Uterus (tissue), 4 donors: ENCODE results near the gene PC. TPM values are rescaled to one million over a fixed set of nuclear protein-coding genes. Genes with fewer than 3 reads are reported as not detected.

ENCODE experiments used
- DNase-seq, 2 donors: peaks; one replicate each; pipeline ENCODE4 v3.0.0-alpha.2; 2019 to 2020
- H3K27ac ChIP-seq, 2 donors: fragments of 200-600 bp; sonication (generic); 1 replicate in 1 of 2; 2 replicates in 1 of 2; pipeline ENCODE4 v1.5.1; 2016 to 2018
- H3K27me3 ChIP-seq, 2 donors: fragments of 200-600 bp; sonication (generic); one replicate each; pipeline ENCODE4 v1.5.1; 2018 to 2019; ENCODE audit warnings: control low read depth in 1 of 2
- H3K36me3 ChIP-seq, 2 donors: fragments of 200-600 bp; sonication (generic); one replicate each; pipeline ENCODE4 v1.5.1; 2019; ENCODE audit warnings: control low read depth in 1 of 2
- H3K4me1 ChIP-seq, 2 donors: fragments of 200-600 bp; sonication (generic); one replicate each; pipeline ENCODE4 v1.5.1; 2018 to 2019; ENCODE audit warnings: control low read depth in 1 of 2
- H3K4me3 ChIP-seq, 2 donors: fragments of 200-600 bp; sonication (generic); 1 replicate in 1 of 2; 2 replicates in 1 of 2; pipeline ENCODE4 v1.5.1; 2018 to 2019; ENCODE audit warnings: mild to moderate bottlenecking in 1 of 2
- H3K9me3 ChIP-seq, 2 donors: fragments of 200-600 bp; sonication (generic); one replicate each; pipeline ENCODE4 v1.5.1; 2019; ENCODE audit warnings: control low read depth in 1 of 2
- POLR2A ChIP-seq, 2 donors: fragments of 450-650 bp; IDR thresholded peaks; one replicate each; pipeline ENCODE4 v1.6.1; 2016; ENCODE audit warnings: antibody characterized with exemption in 2 of 2, mild to moderate bottlenecking in 1 of 2, moderate library complexity in 1 of 2
- intact Hi-C: fragments of 100-400 bp; cut with DNase I; formaldehyde crosslinking; loops from one replicate; pipeline ENCODE4 v1.15.1; 2023; ENCODE audit warnings: low total_unique reads
- total RNA-seq, 4 donors: library from RNA; depleted of rRNA in 3 of 4; stranded (reverse); fragments of >200 nt in 3 of 4; gene quantifications; one replicate each; pipeline versions ENCODE4 v1.1.0 to v1.2.4, GENCODE V29; 2014 to 2023
- TF ChIP-seq, protein P1 (sequence below), 4 experiments: fragments of 200-600 bp in 2 of 4; fragments of 450-650 bp in 2 of 4; sonication (generic) in 2 of 4; IDR thresholded peaks; one replicate each; pipeline ENCODE4 v1.5.1; 2016 to 2019; ENCODE audit warnings: antibody characterized with exemption in 4 of 4, mild to moderate bottlenecking in 2 of 4, moderate library complexity in 1 of 4
- donor health status: DM: yes; HTN: yes; CAD: no.

Gene PC
- total RNA-seq, 4 donors from 2014 or later: 7.1 to 13.8 (median 8.1) TPM

DNA sequence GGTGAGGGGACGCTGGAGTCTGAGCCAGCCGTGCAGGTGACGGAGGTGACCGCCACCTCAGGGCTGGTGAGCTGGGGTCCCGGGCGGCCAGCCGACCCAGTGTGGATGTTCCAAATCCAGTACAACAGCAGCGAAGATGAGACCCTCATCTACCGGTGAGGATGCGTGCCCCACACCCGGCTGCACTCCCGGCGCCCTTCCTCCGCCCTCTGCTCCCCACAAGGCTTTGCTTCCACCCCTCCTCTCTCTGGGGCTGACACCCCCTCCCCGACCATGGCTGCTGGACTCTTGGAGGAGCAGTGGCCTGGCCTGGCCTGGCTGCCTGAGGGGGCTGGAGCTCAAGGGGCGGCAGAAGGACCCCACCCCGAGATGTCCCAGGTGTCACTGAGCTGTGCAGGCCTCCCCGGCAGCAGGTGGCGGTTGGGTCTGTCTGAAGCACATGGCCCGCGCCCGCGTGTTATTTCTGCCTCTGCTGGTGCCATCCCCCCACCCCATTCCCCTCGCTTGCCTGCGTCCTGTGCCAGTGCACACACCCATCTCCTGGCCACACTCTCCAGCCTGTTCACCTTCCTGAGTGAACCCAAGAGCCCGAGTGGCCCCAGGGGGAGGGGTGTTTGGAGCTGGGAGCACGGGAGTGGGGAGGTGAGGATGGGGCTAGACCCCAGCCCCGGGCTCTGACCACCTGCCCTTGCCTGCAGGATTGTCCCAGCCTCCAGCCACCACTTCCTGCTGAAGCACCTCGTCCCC lies 99.1 kb downstream of the PC start:
- Histone ChIP-seq H3K36me3 (no peaks in the 10 kb centered on the region), H3K4me1 (peaks cover 0 to 8% of the 10 kb centered on the region in 2 donors), H3K4me3 (no peak overlapping the region), H3K27ac (no peak overlapping the region), H3K9me3 (no peaks in the 10 kb centered on the region), H3K27me3 (no peaks in the 10 kb centered on the region)
- no peak for TF ChIP-seq POLR2A (IDR thresholded peaks at IDR 0.05)
- TF ChIP-seq, protein P1, sequence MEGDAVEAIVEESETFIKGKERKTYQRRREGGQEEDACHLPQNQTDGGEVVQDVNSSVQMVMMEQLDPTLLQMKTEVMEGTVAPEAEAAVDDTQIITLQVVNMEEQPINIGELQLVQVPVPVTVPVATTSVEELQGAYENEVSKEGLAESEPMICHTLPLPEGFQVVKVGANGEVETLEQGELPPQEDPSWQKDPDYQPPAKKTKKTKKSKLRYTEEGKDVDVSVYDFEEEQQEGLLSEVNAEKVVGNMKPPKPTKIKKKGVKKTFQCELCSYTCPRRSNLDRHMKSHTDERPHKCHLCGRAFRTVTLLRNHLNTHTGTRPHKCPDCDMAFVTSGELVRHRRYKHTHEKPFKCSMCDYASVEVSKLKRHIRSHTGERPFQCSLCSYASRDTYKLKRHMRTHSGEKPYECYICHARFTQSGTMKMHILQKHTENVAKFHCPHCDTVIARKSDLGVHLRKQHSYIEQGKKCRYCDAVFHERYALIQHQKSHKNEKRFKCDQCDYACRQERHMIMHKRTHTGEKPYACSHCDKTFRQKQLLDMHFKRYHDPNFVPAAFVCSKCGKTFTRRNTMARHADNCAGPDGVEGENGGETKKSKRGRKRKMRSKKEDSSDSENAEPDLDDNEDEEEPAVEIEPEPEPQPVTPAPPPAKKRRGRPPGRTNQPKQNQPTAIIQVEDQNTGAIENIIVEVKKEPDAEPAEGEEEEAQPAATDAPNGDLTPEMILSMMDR (IDR thresholded peaks at IDR 0.05): no peak
- intact Hi-C loops: no loop called here
- DNase-seq: no peak

DNA sequence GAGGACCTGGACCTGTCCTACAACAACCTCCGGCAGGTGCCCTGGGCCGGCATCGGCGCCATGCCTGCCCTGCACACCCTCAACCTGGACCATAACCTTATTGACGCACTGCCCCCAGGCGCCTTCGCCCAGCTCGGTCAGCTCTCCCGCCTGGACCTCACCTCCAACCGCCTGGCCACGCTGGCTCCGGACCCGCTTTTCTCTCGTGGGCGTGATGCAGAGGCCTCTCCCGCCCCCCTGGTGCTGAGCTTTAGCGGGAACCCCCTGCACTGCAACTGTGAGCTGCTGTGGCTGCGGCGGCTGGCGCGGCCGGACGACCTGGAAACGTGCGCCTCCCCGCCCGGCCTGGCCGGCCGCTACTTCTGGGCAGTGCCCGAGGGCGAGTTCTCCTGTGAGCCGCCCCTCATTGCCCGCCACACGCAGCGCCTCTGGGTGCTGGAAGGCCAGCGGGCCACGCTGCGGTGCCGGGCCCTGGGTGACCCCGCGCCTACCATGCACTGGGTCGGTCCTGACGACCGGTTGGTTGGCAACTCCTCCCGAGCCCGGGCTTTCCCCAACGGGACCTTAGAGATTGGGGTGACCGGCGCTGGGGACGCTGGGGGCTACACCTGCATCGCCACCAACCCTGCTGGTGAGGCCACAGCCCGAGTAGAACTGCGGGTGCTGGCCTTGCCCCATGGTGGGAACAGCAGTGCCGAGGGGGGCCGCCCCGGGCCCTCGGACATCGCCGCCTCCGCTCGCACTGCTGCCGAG lies 99.8 kb downstream of the PC start:
- DNase-seq: no peak
- intact Hi-C loops: no loop called here
- Histone ChIP-seq H3K36me3 (no peaks in the 10 kb centered on the region), H3K4me3 (no peak overlapping the region), H3K27ac (no peak overlapping the region), H3K27me3 (no peaks in the 10 kb centered on the region), H3K9me3 (no peaks in the 10 kb centered on the region), H3K4me1 (peaks cover 0 to 8% of the 10 kb centered on the region in 2 donors)
- TF ChIP-seq, protein P1 (IDR thresholded peaks at IDR 0.05): no peak
- no peak for TF ChIP-seq POLR2A (IDR thresholded peaks at IDR 0.05)

DNA sequence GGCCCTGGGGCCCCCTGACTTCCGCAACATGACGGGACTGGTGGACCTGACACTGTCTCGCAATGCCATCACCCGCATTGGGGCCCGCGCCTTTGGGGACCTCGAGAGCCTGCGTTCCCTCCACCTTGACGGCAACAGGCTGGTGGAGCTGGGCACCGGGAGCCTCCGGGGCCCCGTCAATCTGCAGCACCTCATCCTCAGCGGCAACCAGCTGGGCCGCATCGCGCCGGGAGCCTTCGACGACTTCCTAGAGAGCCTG lies 100.3 kb downstream of the PC start:
- Histone ChIP-seq H3K36me3 (no peaks in the 10 kb centered on the region), H3K27ac (no peak overlapping the region), H3K4me3 (no peak overlapping the region), H3K27me3 (no peaks in the 10 kb centered on the region), H3K4me1 (peaks cover 0 to 8% of the 10 kb centered on the region in 2 donors), H3K9me3 (no peaks in the 10 kb centered on the region)
- no peak for TF ChIP-seq POLR2A (IDR thresholded peaks at IDR 0.05)
- TF ChIP-seq, protein P1 (IDR thresholded peaks at IDR 0.05): no peak
- no peak for DNase-seq
- intact Hi-C loops: no loop called here

DNA sequence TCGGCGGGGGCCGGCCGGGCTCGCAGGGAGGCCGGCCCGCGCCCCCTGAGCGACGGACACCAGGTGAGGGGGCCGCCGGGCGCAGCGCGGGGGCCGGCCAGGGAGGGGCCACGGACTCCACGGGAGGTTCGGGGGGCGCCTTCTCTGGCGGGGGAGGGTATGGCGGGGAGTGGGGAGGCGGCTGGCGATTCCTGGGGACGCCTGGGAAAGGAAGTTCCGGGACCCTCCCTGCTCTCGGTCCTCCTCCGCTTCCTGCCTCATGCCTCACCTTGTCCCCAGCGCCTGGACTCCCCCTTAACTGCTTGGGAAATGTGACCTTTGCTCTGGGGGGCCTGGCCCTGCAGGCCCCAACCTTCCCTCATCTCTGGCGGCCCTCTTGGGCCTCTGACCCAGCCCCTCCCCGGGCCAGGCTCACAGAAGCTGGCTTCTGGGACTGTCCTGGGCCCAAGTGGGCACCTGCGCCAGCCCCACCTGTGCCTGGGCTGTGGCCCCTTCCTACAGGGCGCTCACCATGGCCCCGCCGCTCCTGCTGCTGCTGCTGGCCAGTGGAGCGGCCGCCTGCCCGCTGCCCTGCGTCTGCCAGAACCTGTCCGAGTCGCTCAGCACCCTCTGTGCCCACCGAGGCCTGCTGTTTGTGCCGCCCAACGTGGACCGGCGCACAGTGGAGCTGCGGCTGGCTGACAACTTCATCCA lies 100.8 kb downstream of the PC start:
- intact Hi-C loops: no loop called here
- peak overlapping the region; percentile 78 to 88 for H3K27ac ChIP-seq
- peak overlapping the region; percentile 53 to 55 for H3K4me3 ChIP-seq
- no peak for DNase-seq
- H3K36me3 ChIP-seq: no peaks in the 10 kb centered on the region
- H3K9me3 ChIP-seq: no peaks in the 10 kb centered on the region
- H3K27me3 ChIP-seq: no peaks in the 10 kb centered on the region
- TF ChIP-seq, protein P1 (IDR thresholded peaks at IDR 0.05): no peak
- no peak for TF ChIP-seq POLR2A (IDR thresholded peaks at IDR 0.05)
- H3K4me1 ChIP-seq: peaks cover 0 to 8% of the 10 kb centered on the region in 2 donors
